ENCODE results near the gene CFAP157.
A peak's percentile ranks its signal among the peaks of the same experiment; 100 is the strongest.

GRCh38 chr9:127734247-127734746 is 27.5 kb downstream of the CFAP157 start:
- TF ChIP-seq CTCF (conservative IDR thresholded peaks at IDR 0.05 in 1 of 2, IDR thresholded peaks at IDR 0.05 in 1 of 2; ENCODE audit: extremely low read depth in 1 of 2, insufficient read depth in 1 of 2, low read depth in 1 of 2, low read length in 2 of 2) (peak in 1 of 2 donors; percentile 90), EZH2 (IDR thresholded peaks at IDR 0.05; ENCODE audit: borderline replicate concordance, low read length) (no peak)
